Stomach (tissue), 4 donors: ENCODE results near the gene CRACR2B.

Source experiments
- EP300 ChIP-seq: sonication (generic); formaldehyde crosslinking; IDR thresholded peaks from one replicate; pipeline ENCODE4 v1.6.1; 2017; ENCODE audit warnings: antibody characterized with exemption
- TF ChIP-seq, protein P1 (sequence below), 7 experiments: fragments of 450-650 bp in 4 of 7; fragments of 200-600 bp in 3 of 7; sonication (generic) in 3 of 7; IDR thresholded peaks; one replicate each; pipeline ENCODE4 v1.5.1; 2016 to 2019; ENCODE audit warnings: antibody characterized with exemption in 7 of 7, control low read depth in 2 of 7, mild to moderate bottlenecking in 1 of 7

- TF ChIP-seq, protein P1, sequence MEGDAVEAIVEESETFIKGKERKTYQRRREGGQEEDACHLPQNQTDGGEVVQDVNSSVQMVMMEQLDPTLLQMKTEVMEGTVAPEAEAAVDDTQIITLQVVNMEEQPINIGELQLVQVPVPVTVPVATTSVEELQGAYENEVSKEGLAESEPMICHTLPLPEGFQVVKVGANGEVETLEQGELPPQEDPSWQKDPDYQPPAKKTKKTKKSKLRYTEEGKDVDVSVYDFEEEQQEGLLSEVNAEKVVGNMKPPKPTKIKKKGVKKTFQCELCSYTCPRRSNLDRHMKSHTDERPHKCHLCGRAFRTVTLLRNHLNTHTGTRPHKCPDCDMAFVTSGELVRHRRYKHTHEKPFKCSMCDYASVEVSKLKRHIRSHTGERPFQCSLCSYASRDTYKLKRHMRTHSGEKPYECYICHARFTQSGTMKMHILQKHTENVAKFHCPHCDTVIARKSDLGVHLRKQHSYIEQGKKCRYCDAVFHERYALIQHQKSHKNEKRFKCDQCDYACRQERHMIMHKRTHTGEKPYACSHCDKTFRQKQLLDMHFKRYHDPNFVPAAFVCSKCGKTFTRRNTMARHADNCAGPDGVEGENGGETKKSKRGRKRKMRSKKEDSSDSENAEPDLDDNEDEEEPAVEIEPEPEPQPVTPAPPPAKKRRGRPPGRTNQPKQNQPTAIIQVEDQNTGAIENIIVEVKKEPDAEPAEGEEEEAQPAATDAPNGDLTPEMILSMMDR (IDR thresholded peaks at IDR 0.05): no peak
- TF ChIP-seq EP300: no peak
These were observed 3.3 kb upstream of the CRACR2B start for GRCh38 chr11:824292-824880.
